Right atrium auricular region (tissue), 2 donors: ENCODE data around the gene SPNS1. TPM values are rescaled to one million over a fixed set of nuclear protein-coding genes. Genes with fewer than 3 reads are reported as not detected.

Experiments used
- DNase-seq: peaks from one replicate; pipeline ENCODE4 v3.0.0-alpha.2; 2019; ENCODE audit warnings: low spot score
- H3K27ac ChIP-seq, 2 donors: fragments of 200-600 bp; sonication (generic); 1 replicate in 1 of 2; 2 replicates in 1 of 2; pipeline ENCODE4 v1.5.1; 2016 to 2019
- H3K27me3 ChIP-seq, 2 donors: fragments of 200-600 bp; sonication (generic); one replicate each; pipeline versions ENCODE4 v1.5.1 to v1.6.0; 2017 to 2019
- H3K36me3 ChIP-seq: fragments of 200-600 bp; sonication (generic); one replicate; pipeline ENCODE4 v1.5.1; 2016
- H3K4me1 ChIP-seq, 2 donors: fragments of 200-600 bp; sonication (generic); one replicate each; pipeline versions ENCODE4 v1.5.1 to v1.6.0; 2017 to 2019
- H3K4me3 ChIP-seq, 2 donors: fragments of 200-600 bp; sonication (generic); 1 replicate in 1 of 2; 2 replicates in 1 of 2; pipeline ENCODE4 v1.5.1; 2017 to 2019; ENCODE audit warnings: mild to moderate bottlenecking in 1 of 2, moderate library complexity in 1 of 2
- H3K9me3 ChIP-seq, 2 donors: fragments of 200-600 bp; sonication (generic); one replicate each; pipeline ENCODE4 v1.5.1; 2019
- total RNA-seq, 2 donors: library from RNA; depleted of rRNA; stranded (reverse); fragments of >200 nt; gene quantifications; one replicate each; pipeline ENCODE4 v1.1.0, GENCODE V29; 2016
- TF ChIP-seq, protein P1 (sequence below), 2 donors: fragments of 200-600 bp; sonication (generic); IDR thresholded peaks; one replicate each; pipeline ENCODE4 v1.5.1; 2019; ENCODE audit warnings: antibody characterized with exemption in 2 of 2

Gene SPNS1
- total RNA-seq, 2 donors from 2014 or later, result 11.9 to 12.8 TPM

DNA sequence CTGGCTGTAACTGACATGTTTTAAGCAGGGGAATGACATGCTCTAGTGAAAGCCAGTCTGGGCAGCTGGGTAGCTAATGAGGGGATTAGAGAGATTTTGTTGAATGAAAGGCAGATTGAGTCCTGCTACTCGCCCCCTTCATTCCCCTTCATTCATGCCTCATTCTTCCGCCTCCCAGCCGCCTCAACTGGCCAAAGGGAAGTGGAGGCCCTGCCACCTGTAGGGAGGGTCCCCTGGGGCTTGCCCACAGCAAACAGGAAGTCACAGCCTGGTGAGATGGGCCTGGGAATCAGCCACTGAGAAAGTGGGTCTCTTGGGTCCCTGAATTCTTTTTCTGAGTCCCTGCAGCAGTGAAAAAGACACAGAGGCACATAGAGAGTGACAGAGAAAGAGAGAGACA is 43.9 kb upstream of the SPNS1 start:
- TF ChIP-seq, protein P1, sequence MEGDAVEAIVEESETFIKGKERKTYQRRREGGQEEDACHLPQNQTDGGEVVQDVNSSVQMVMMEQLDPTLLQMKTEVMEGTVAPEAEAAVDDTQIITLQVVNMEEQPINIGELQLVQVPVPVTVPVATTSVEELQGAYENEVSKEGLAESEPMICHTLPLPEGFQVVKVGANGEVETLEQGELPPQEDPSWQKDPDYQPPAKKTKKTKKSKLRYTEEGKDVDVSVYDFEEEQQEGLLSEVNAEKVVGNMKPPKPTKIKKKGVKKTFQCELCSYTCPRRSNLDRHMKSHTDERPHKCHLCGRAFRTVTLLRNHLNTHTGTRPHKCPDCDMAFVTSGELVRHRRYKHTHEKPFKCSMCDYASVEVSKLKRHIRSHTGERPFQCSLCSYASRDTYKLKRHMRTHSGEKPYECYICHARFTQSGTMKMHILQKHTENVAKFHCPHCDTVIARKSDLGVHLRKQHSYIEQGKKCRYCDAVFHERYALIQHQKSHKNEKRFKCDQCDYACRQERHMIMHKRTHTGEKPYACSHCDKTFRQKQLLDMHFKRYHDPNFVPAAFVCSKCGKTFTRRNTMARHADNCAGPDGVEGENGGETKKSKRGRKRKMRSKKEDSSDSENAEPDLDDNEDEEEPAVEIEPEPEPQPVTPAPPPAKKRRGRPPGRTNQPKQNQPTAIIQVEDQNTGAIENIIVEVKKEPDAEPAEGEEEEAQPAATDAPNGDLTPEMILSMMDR (IDR thresholded peaks at IDR 0.05), result no peak
- H3K4me1 ChIP-seq, result no peaks in the 10 kb centered on the region
- H3K4me3 ChIP-seq, result no peak overlapping the region
- no peaks in the 10 kb centered on the region for H3K27me3 ChIP-seq
- H3K27ac ChIP-seq, result no peak overlapping the region
- H3K36me3 ChIP-seq, result no peaks in the 10 kb centered on the region
- H3K9me3 ChIP-seq, result no peaks in the 10 kb centered on the region
- no peak for DNase-seq

DNA sequence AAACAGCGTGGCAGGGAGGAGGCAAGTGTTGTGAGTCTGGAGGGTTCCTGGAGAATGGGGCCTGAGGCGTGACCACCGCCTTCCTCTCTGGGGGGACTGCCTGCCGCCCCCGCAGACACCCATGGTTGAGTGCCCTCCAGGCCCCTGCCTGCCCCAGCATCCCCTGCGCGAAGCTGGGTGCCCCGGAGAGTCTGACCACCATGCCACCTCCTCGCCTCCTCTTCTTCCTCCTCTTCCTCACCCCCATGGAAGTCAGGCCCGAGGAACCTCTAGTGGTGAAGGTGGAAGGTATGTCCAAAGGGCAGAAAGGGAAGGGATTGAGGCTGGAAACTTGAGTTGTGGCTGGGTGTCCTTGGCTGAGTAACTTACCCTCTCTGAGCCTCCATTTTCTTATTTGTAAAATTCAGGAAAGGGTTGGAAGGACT is 42.8 kb upstream of the SPNS1 start, which contains the start of gene CD19:
TSS of gene CD19 (plus strand) at position 171 of the 425 bp plus-strand sequence. CDS start at position 201, 30 bp downstream.
- Histone ChIP-seq H3K27me3 (no peaks in the 10 kb centered on the region), H3K9me3 (no peaks in the 10 kb centered on the region), H3K4me3 (no peak within 1 kb of the TSS), H3K27ac (no peak within 1 kb of the TSS), H3K4me1 (no peaks in the 10 kb centered on the region), H3K36me3 (no peaks in the 10 kb centered on the region)
- TF ChIP-seq, protein P1 (IDR thresholded peaks at IDR 0.05), result no peak
- DNase-seq, result no peak

DNA sequence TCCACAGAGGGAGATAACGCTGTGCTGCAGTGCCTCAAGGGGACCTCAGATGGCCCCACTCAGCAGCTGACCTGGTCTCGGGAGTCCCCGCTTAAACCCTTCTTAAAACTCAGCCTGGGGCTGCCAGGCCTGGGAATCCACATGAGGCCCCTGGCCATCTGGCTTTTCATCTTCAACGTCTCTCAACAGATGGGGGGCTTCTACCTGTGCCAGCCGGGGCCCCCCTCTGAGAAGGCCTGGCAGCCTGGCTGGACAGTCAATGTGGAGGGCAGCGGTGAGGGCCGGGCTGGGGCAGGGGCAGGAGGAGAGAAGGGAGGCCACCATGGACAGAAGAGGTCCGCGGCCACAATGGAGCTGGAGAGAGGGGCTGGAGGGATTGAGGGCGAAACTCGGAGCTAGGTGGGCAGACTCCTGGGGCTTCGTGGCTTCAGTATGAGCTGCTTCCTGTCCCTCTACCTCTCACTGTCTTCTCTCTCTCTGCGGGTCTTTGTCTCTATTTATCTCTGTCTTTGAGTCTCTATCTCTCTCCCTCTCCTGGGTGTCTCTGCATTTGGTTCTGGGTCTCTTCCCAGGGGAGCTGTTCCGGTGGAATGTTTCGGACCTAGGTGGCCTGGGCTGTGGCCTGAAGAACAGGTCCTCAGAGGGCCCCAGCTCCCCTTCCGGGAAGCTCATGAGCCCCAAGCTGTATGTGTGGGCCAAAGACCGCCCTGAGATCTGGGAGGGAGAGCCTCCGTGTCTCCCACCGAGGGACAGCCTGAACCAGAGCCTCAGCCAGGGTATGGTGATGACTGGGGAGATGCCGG is 42.0 kb upstream of the SPNS1 start:
- no peaks in the 10 kb centered on the region for H3K36me3 ChIP-seq
- no peak overlapping the region for H3K27ac ChIP-seq
- no peaks in the 10 kb centered on the region for H3K4me1 ChIP-seq
- H3K27me3 ChIP-seq, result no peaks in the 10 kb centered on the region
- H3K9me3 ChIP-seq, result no peaks in the 10 kb centered on the region
- TF ChIP-seq, protein P1 (IDR thresholded peaks at IDR 0.05), result no peak
- no peak for DNase-seq
- no peak overlapping the region for H3K4me3 ChIP-seq

DNA sequence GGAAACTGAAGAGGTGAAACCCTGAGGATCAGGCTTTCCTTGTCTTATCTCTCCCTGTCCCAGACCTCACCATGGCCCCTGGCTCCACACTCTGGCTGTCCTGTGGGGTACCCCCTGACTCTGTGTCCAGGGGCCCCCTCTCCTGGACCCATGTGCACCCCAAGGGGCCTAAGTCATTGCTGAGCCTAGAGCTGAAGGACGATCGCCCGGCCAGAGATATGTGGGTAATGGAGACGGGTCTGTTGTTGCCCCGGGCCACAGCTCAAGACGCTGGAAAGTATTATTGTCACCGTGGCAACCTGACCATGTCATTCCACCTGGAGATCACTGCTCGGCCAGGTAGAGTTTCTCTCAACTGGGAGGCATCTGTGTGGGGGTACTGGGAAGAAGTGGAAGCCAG is 41.4 kb upstream of the SPNS1 start:
- Histone ChIP-seq H3K36me3 (no peaks in the 10 kb centered on the region), H3K27me3 (no peaks in the 10 kb centered on the region), H3K4me1 (no peaks in the 10 kb centered on the region), H3K4me3 (no peak overlapping the region), H3K9me3 (no peaks in the 10 kb centered on the region), H3K27ac (no peak overlapping the region)
- DNase-seq, result no peak
- TF ChIP-seq, protein P1 (IDR thresholded peaks at IDR 0.05), result no peak

DNA sequence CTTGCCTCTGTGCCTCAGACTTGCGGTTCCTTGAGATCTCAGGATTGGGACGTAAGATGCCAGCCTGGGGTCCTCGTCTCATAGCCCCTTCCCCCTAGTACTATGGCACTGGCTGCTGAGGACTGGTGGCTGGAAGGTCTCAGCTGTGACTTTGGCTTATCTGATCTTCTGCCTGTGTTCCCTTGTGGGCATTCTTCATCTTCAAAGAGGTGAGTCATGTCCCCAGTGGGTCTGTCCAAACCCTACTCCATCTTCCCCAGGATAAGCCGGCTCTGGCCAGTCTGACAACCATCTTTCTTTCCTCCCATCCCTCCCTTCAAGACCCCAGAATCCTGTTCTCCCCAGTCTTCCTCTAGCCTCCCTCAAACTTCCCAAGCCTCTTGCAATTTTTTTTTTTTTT is 39.2 kb upstream of the SPNS1 start:
- Histone ChIP-seq H3K27ac (no peak overlapping the region), H3K27me3 (no peaks in the 10 kb centered on the region), H3K9me3 (no peaks in the 10 kb centered on the region), H3K4me3 (no peak overlapping the region), H3K4me1 (no peaks in the 10 kb centered on the region), H3K36me3 (no peaks in the 10 kb centered on the region)
- TF ChIP-seq, protein P1 (IDR thresholded peaks at IDR 0.05), result no peak
- DNase-seq, result no peak
